ENCODE measurements around the gene KLF5.

KLF5 gene

GRCh38 chr13:73063166-73063565, 4.4 kb downstream of the KLF5 start:
- DNase-seq (ENCODE audit: extremely low read depth, low read depth), result no peak
- no peak overlapping the region for H3K4me3 ChIP-seq (replicated peaks; ENCODE audit: low read depth, low read length)
- no peak for TF ChIP-seq CTCF (IDR thresholded peaks at IDR 0.05; ENCODE audit: low read depth, low read length, missing control alignments)

- no peak overlapping the region for H3K4me3 ChIP-seq (replicated peaks; ENCODE audit: low read depth, low read length)
- no peak for DNase-seq (ENCODE audit: extremely low read depth, low read depth)
- TF ChIP-seq CTCF (IDR thresholded peaks at IDR 0.05; ENCODE audit: low read depth, low read length, missing control alignments), result no peak
These were observed 6.2 kb downstream of the KLF5 start for GRCh38 chr13:73065036-73065435.

- DNase-seq (ENCODE audit: extremely low read depth, low read depth), result no peak
- H3K4me3 ChIP-seq (replicated peaks; ENCODE audit: low read depth, low read length), result no peak overlapping the region
- no peak for TF ChIP-seq CTCF (IDR thresholded peaks at IDR 0.05; ENCODE audit: low read depth, low read length, missing control alignments)
These were observed 7.0 kb downstream of the KLF5 start for GRCh38 chr13:73065665-73066340.

- TF ChIP-seq CTCF (IDR thresholded peaks at IDR 0.05; ENCODE audit: low read depth, low read length, missing control alignments), result no peak
- DNase-seq (ENCODE audit: extremely low read depth, low read depth), result no peak
- H3K4me3 ChIP-seq (replicated peaks; ENCODE audit: low read depth, low read length), result no peak overlapping the region
These were observed 10.5 kb downstream of the KLF5 start for GRCh38 chr13:73069206-73069805.

GRCh38 chr13:73070451-73071098, 11.8 kb downstream of the KLF5 start:
- H3K4me3 ChIP-seq (replicated peaks; ENCODE audit: low read depth, low read length), result no peak overlapping the region
- no peak for TF ChIP-seq CTCF (IDR thresholded peaks at IDR 0.05; ENCODE audit: low read depth, low read length, missing control alignments)
- no peak for DNase-seq (ENCODE audit: extremely low read depth, low read depth)

- TF ChIP-seq CTCF (IDR thresholded peaks at IDR 0.05; ENCODE audit: low read depth, low read length, missing control alignments), result no peak
- no peak overlapping the region for H3K4me3 ChIP-seq (replicated peaks; ENCODE audit: low read depth, low read length)
- DNase-seq (ENCODE audit: extremely low read depth, low read depth), result no peak
These were observed 13.6 kb downstream of the KLF5 start for GRCh38 chr13:73072239-73072900.

All from HFF-Myc (cell line).